Esophagus muscularis mucosa (tissue), 3 donors: Measurements from ENCODE around the gene TP53AIP1.

Experiments
- POLR2A ChIP-seq: fragments of 450-650 bp; IDR thresholded peaks from one replicate; pipeline ENCODE4 v1.6.1; 2017; ENCODE audit warnings: antibody characterized with exemption, moderate library complexity, mild to moderate bottlenecking, low read depth
- TF ChIP-seq, protein P1 (sequence below), 3 experiments: fragments of 200-600 bp in 2 of 3; fragments of 450-650 bp in 1 of 3; sonication (generic) in 2 of 3; IDR thresholded peaks; one replicate each; pipeline ENCODE4 v1.5.1; 2017 to 2019; ENCODE audit warnings: antibody characterized with exemption in 3 of 3, mild to moderate bottlenecking in 2 of 3, moderate library complexity in 1 of 3

DNA sequence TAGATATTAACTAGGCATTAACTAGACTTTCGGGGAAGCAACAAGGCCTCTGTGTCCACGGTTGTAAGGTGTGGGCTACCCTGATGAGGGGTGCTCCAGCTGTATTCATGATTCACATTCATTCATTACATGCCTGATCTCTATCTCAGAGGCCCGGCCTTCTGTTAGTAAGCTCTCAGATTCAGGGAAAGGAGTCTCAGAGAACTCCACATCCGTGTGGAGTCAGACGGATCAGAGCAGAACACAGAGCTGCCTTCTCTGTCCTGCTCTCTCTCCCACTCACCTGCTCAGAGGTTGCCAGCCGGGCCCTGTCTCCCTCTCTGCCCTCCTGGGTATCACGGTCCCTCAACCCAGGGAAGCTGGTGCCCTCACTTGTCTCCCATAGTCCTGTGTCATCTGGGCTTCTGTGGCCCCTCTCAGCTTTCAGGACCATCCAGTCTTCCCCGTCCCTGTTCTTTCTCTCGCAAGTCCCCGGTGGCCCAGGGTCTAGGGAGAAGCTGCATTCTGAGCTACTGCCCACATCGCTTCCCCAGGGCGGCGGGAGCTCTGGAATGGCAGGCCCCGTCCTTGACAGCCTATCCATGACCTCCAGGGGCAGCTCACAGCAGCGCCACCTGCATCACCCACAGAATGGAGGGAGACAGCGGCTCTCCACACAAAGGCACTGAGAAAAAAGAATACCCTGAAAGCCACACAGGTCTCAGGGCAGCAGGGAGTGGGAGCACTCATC lies 4.3 kb downstream of the TP53AIP1 start:
- TF ChIP-seq, protein P1, sequence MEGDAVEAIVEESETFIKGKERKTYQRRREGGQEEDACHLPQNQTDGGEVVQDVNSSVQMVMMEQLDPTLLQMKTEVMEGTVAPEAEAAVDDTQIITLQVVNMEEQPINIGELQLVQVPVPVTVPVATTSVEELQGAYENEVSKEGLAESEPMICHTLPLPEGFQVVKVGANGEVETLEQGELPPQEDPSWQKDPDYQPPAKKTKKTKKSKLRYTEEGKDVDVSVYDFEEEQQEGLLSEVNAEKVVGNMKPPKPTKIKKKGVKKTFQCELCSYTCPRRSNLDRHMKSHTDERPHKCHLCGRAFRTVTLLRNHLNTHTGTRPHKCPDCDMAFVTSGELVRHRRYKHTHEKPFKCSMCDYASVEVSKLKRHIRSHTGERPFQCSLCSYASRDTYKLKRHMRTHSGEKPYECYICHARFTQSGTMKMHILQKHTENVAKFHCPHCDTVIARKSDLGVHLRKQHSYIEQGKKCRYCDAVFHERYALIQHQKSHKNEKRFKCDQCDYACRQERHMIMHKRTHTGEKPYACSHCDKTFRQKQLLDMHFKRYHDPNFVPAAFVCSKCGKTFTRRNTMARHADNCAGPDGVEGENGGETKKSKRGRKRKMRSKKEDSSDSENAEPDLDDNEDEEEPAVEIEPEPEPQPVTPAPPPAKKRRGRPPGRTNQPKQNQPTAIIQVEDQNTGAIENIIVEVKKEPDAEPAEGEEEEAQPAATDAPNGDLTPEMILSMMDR (IDR thresholded peaks at IDR 0.05) = no peak
- no peak for TF ChIP-seq POLR2A
